Neural progenitor cell (in vitro differentiated cells): Measurements from ENCODE around the gene FYCO1. TPM values are rescaled to one million over a fixed set of nuclear protein-coding genes. Genes with fewer than 3 reads are reported as not detected.

ENCODE experiments used
- DNase-seq: peaks from one replicate; pipeline ENCODE4 v3.0.0-alpha.2; 2016; ENCODE audit warnings: low spot score
- H2AFZ ChIP-seq: fragments of 200-600 bp; sonication (generic); replicated peaks from 2 replicates; pipeline ENCODE4 v1.6.1; 2016; ENCODE audit warnings: antibody characterized with exemption
- H3F3A ChIP-seq: fragments of 200-600 bp; sonication (generic); 2 replicates; pipeline ENCODE4 v1.6.1; 2016; ENCODE audit warnings: antibody characterized with exemption, low read depth
- H3K27ac ChIP-seq: fragments of 200-600 bp; sonication (generic); 2 replicates; pipeline ENCODE4 v1.5.1; 2016; ENCODE audit warnings: mild to moderate bottlenecking
- H3K27me3 ChIP-seq: fragments of 200-600 bp; sonication (generic); 2 replicates; pipeline ENCODE4 v1.6.1; 2016; ENCODE audit warnings: mild to moderate bottlenecking, moderate library complexity
- H3K36me3 ChIP-seq: fragments of 200-600 bp; sonication (generic); 2 replicates; pipeline ENCODE4 v1.5.1; 2016
- H3K4me1 ChIP-seq: fragments of 200-600 bp; sonication (generic); 2 replicates; pipeline ENCODE4 v1.6.1; 2016; ENCODE audit warnings: mixed run types
- H3K4me2 ChIP-seq: fragments of 200-600 bp; sonication (generic); 2 replicates; pipeline ENCODE4 v1.6.1; 2016
- H3K4me3 ChIP-seq: fragments of 200-600 bp; sonication (generic); 2 replicates; pipeline ENCODE4 v1.5.1; 2016
- H3K79me2 ChIP-seq: fragments of 200-600 bp; sonication (generic); 2 replicates; pipeline ENCODE4 v1.6.1; 2016; ENCODE audit warnings: low read depth
- H3K9ac ChIP-seq: fragments of 200-600 bp; sonication (generic); 2 replicates; pipeline ENCODE4 v1.6.1; 2016
- H3K9me3 ChIP-seq: fragments of 200-600 bp; sonication (generic); 2 replicates; pipeline ENCODE4 v1.5.1; 2016; ENCODE audit warnings: low read depth
- H4K20me1 ChIP-seq: fragments of 200-600 bp; sonication (generic); 2 replicates; pipeline ENCODE4 v1.6.1; 2016; ENCODE audit warnings: low read depth
- H3K27ac Mint-ChIP-seq: 3 replicates; pipeline ENCODE4 v1.8.0; 2021; ENCODE audit warnings: mixed read lengths
- H3K27me3 Mint-ChIP-seq: 2 replicates; pipeline ENCODE4 v1.8.0; 2022; ENCODE audit warnings: low read depth, mild to moderate bottlenecking, inconsistent platforms, moderate library complexity, mixed read lengths; ENCODE audit not compliant: insufficient read depth
- H3K36me3 Mint-ChIP-seq: 3 replicates; pipeline ENCODE4 v1.8.0; 2021; ENCODE audit warnings: mixed read lengths
- H3K4me1 Mint-ChIP-seq: 3 replicates; pipeline ENCODE4 v1.8.0; 2021; ENCODE audit warnings: mixed read lengths
- H3K4me3 Mint-ChIP-seq: 3 replicates; pipeline ENCODE4 v1.8.0; 2021; ENCODE audit warnings: mild to moderate bottlenecking, moderate library complexity, mixed read lengths
- H3K9me3 Mint-ChIP-seq: 3 replicates; pipeline ENCODE4 v1.8.0; 2020; ENCODE audit warnings: mixed read lengths
- CTCF ChIP-seq: fragments of 200-600 bp; sonication (generic); IDR thresholded peaks from 2 replicates; pipeline ENCODE4 v1.5.1; 2017; ENCODE audit warnings: antibody characterized with exemption, mild to moderate bottlenecking
- EZH2 ChIP-seq: fragments of 200-600 bp; sonication (generic); IDR thresholded peaks from 2 replicates; pipeline ENCODE4 v1.6.1; 2017; ENCODE audit warnings: antibody characterized with exemption, mild to moderate bottlenecking, moderate library complexity
- EZH2phosphoT487 ChIP-seq: fragments of 200-600 bp; sonication (generic); IDR thresholded peaks from 2 replicates; pipeline ENCODE4 v1.6.1; 2017; ENCODE audit warnings: antibody characterized with exemption
- total RNA-seq: library from RNA; depleted of rRNA; stranded (reverse); fragments of >200 nt; gene quantifications from 2 replicates; pipeline ENCODE4 v1.2.3, GENCODE V29; 2015; ENCODE audit warnings: low replicate concordance

The FYCO1 gene
- total RNA-seq, 1 donor from 2014 or later = 6.8 TPM

- H3K4me1 Mint-ChIP-seq = peaks cover 9% of the 10 kb centered on the region
- no peak overlapping the region for H3K4me2 ChIP-seq
- no peaks in the 10 kb centered on the region for H3K36me3 ChIP-seq
- H3K4me3 ChIP-seq = no peak overlapping the region
- H3K79me2 ChIP-seq = no peaks in the 10 kb centered on the region
- no peaks in the 10 kb centered on the region for H3F3A ChIP-seq
- TF ChIP-seq EZH2phosphoT487 = no peak
- TF ChIP-seq CTCF = no peak
- TF ChIP-seq EZH2 = no peak
- no peaks in the 10 kb centered on the region for H4K20me1 ChIP-seq
- H3K4me1 ChIP-seq = no peaks in the 10 kb centered on the region
- H3K4me3 Mint-ChIP-seq = no peak overlapping the region
- no peak overlapping the region for H3K27ac Mint-ChIP-seq
- peaks cover 18% of the 10 kb centered on the region for H3K36me3 Mint-ChIP-seq
- no peak overlapping the region for H3K9ac ChIP-seq
- no peaks in the 10 kb centered on the region for H3K27me3 Mint-ChIP-seq
- no peaks in the 10 kb centered on the region for H3K9me3 ChIP-seq
- DNase-seq = no peak
- H3K27ac ChIP-seq = no peak overlapping the region
- no peaks in the 10 kb centered on the region for H3K9me3 Mint-ChIP-seq
- H3K27me3 ChIP-seq = no peaks in the 10 kb centered on the region
- H2AFZ ChIP-seq = no peak overlapping the region
Measured at GRCh38 chr3:45921158-45922038, 74.2 kb downstream of the FYCO1 start.

DNA sequence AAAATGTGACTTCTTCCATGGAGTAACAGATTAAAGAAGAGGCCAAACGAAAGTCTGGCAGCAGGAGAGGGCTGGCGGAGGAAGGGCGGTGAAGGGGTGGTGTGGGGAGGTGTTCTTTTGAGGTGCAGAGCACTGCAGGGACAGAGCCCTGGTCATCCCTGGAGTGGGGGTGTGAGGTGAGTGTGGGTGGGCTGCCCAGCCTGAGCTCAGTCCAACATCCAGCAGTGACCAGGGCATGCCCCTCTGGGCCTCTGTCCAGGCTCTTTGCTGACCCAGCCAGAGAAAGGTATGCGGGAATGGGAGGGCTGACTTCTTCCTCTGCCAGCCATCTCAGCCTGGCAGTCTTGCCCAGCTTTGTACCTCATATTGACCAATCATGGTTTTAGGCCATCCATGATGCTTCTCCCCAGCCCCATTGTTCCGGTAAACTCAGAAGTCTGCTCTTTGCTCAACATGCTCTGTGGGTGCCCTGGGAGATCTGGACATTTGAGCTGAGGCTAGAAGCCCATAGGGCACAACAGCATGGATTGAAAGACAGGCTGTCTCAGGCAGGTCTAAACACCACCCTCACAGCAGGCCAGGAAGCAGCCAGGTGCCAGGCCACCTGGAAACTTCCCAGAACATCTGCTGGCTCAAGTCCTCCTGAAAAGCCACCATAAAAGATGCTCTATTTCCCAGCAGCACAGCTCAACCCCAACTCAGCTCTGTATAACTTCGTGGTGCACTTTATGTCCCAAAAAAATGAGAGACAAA, 78.3 kb downstream of the FYCO1 start:
- no peaks in the 10 kb centered on the region for H3F3A ChIP-seq
- Mint-ChIP-seq H3K4me1 (peaks cover 24% of the 10 kb centered on the region), H3K9me3 (no peaks in the 10 kb centered on the region), H3K27me3 (peaks cover 5% of the 10 kb centered on the region), H3K27ac (no peak overlapping the region), H3K36me3 (peaks cover 9% of the 10 kb centered on the region), H3K4me3 (no peak overlapping the region)
- H3K9me3 ChIP-seq = no peaks in the 10 kb centered on the region
- H2AFZ ChIP-seq = no peak overlapping the region
- H4K20me1 ChIP-seq = no peaks in the 10 kb centered on the region
- H3K9ac ChIP-seq = no peak overlapping the region
- no peaks in the 10 kb centered on the region for H3K27me3 ChIP-seq
- H3K79me2 ChIP-seq = no peaks in the 10 kb centered on the region
- H3K27ac ChIP-seq = no peak overlapping the region
- H3K4me3 ChIP-seq = no peak overlapping the region
- H3K36me3 ChIP-seq = no peaks in the 10 kb centered on the region
- H3K4me2 ChIP-seq = no peak overlapping the region
- no peak for DNase-seq
- TF ChIP-seq EZH2phosphoT487 = no peak
- no peak for TF ChIP-seq EZH2
- TF ChIP-seq CTCF = no peak
- no peaks in the 10 kb centered on the region for H3K4me1 ChIP-seq

DNA sequence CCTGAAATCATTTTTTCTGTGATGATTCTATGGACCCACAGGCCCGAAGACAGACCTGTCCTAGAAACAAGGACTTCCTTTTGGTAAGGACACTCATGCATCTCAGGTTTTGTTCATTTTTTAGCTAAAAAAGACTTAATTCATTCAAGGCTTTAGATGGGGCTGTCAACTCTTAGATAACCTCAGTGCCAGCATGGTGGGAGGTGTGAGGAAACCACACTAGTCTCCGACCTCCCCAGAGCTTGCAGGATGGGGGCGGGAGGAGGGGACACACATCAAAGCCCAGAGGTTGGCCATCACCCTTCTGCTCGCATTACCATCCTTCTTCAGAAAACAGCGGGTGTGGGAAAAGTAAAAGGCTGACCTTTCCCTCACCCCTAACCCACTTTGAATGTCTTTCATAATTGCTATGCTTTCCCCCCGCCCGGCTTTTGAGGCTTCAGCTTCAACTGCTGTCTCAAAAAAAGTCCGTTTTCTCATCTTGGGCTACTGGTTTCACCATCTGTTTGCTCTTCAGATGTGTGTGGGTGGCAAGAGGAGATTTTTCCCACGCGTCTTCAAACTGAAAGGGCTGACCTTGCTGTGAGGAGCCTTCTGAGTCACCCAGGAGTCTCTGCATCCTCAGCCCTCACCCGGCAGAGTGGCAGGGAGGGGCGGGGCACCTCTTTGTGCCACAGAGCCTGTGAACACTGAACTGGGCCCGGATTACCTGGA, 79.9 kb downstream of the FYCO1 start:
- Histone ChIP-seq H3K36me3 (no peaks in the 10 kb centered on the region), H3F3A (no peaks in the 10 kb centered on the region), H3K4me2 (no peak overlapping the region), H4K20me1 (no peaks in the 10 kb centered on the region), H3K4me1 (no peaks in the 10 kb centered on the region), H3K9me3 (no peaks in the 10 kb centered on the region), H3K79me2 (no peaks in the 10 kb centered on the region), H3K4me3 (no peak overlapping the region), H3K27me3 (no peaks in the 10 kb centered on the region), H3K27ac (no peak overlapping the region), H2AFZ (no peak overlapping the region), H3K9ac (no peak overlapping the region)
- H3K27ac Mint-ChIP-seq = peak overlapping the region; percentile 50
- H3K4me3 Mint-ChIP-seq = peak overlapping the region; percentile 33
- H3K36me3 Mint-ChIP-seq = peaks cover 3% of the 10 kb centered on the region
- peak; percentile 13 for DNase-seq
- no peak for TF ChIP-seq CTCF
- no peak for TF ChIP-seq EZH2phosphoT487
- TF ChIP-seq EZH2 = no peak
- H3K4me1 Mint-ChIP-seq = peaks cover 24% of the 10 kb centered on the region
- peaks cover 5% of the 10 kb centered on the region for H3K27me3 Mint-ChIP-seq
- H3K9me3 Mint-ChIP-seq = no peaks in the 10 kb centered on the region
